Panc1 (cell line): ENCODE data around the gene TRAF2. TPM values are rescaled to one million over a fixed set of nuclear protein-coding genes. Genes with fewer than 3 reads are reported as not detected.

Experiments
- ATAC-seq: fragments of 200-7000 bp; cut with Tn5 transposase; 2 replicates; pipeline ENCODE4 v1.9.1; 2020; ENCODE audit warnings: mild to moderate bottlenecking, moderate library complexity
- BruUV-seq: library from RNA; stranded (reverse); fragments of 400-500 nt; replicated peaks from 2 replicates; lab custom pipeline; 2021; lab: Mats Ljungman, UMichigan
- CTCF ChIA-PET: fragments of 300-600 bp; sonication (Branson Sonifier 250); formaldehyde crosslinking; loops from one replicate; lab custom pipeline; 2022; ENCODE audit warnings: antibody characterized with exemption; lab: Charles Lee
- POLR2A ChIA-PET: fragments of 300-600 bp; sonication (Branson Sonifier 250); formaldehyde crosslinking; loops from one replicate; lab custom pipeline; 2022; ENCODE audit warnings: antibody characterized with exemption; lab: Charles Lee
- DNase-seq: peaks from one replicate; pipeline ENCODE4 v3.0.0-alpha.2; 2010; ENCODE audit warnings: low read depth, low spot score
- H3K27ac ChIP-seq: 2 replicates; pipeline ENCODE4 v1.5.1; 2011; ENCODE audit warnings: mild to moderate bottlenecking, low read length, inconsistent platforms
- H3K27me3 ChIP-seq: fragments of 200-500 bp; sonication (Bioruptor generic); 2 replicates; pipeline ENCODE4 v1.6.0; 2014; ENCODE audit warnings: low read length, inconsistent platforms; ENCODE audit not compliant: control insufficient read depth, insufficient read depth
- H3K36me3 ChIP-seq: fragments of 200-500 bp; sonication (Bioruptor generic); 2 replicates; pipeline ENCODE4 v1.5.1; 2014; ENCODE audit warnings: inconsistent platforms, mild to moderate bottlenecking, low read length, moderate library complexity; ENCODE audit not compliant: control insufficient read depth, insufficient read depth
- H3K4me1 ChIP-seq: 2 replicates; pipeline ENCODE4 v1.5.1; 2011; ENCODE audit warnings: inconsistent platforms, mild to moderate bottlenecking, low read length, moderate library complexity; ENCODE audit not compliant: control insufficient read depth, insufficient read depth
- H3K4me3 ChIP-seq, 2 experiments: 2 replicates each; pipeline ENCODE4 v1.5.1; 2011 to 2012; ENCODE audit warnings: low read depth in 2 of 2, low read length in 2 of 2, mild to moderate bottlenecking in 2 of 2, inconsistent platforms in 1 of 2, moderate library complexity in 1 of 2
- H3K9me3 ChIP-seq: fragments of 200-500 bp; sonication (Bioruptor generic); 2 replicates; pipeline ENCODE4 v1.5.1; 2014; ENCODE audit warnings: low read depth, mild to moderate bottlenecking, inconsistent platforms, low read length, moderate library complexity; ENCODE audit not compliant: control insufficient read depth, insufficient read depth
- POLR2AphosphoS5 ChIP-seq: IDR thresholded peaks from 2 replicates; pipeline ENCODE4 v1.6.1; 2012; ENCODE audit warnings: mild to moderate bottlenecking, low read depth, low read length, moderate library complexity
- SIN3A ChIP-seq: IDR thresholded peaks from 2 replicates; pipeline ENCODE4 v1.6.1; 2012; ENCODE audit warnings: low read depth, mild to moderate bottlenecking, low read length, moderate library complexity, borderline replicate concordance; ENCODE audit not compliant: insufficient read depth
- TCF7L2 ChIP-seq: IDR thresholded peaks from 2 replicates; pipeline ENCODE4 v1.6.1; 2011; ENCODE audit warnings: mild to moderate bottlenecking, low read depth, low read length, inconsistent platforms
- in situ Hi-C: cut with HindIII; loops from 2 replicates; pipeline ENCODE4 v1.10.0; 2016; ENCODE audit warnings: low sequenced_read_pairs, low pct_unique_long_range_greater_than_20kb
- intact Hi-C: fragments of 100-400 bp; cut with micrococcal nuclease; formaldehyde crosslinking; loops from one replicate; pipeline ENCODE4 v1.10.0; 2022; ENCODE audit not compliant: unreplicated experiment
- total RNA-seq: library from RNA; stranded (reverse); gene quantifications from one replicate; pipeline ENCODE4 v1.2.1, GENCODE V29; 2021; ENCODE audit not compliant: unreplicated experiment
- TF ChIP-seq, protein P1 (sequence below): fragments of 450-650 bp; IDR thresholded peaks from 2 replicates; pipeline ENCODE4 v1.5.1; 2017; ENCODE audit warnings: mild to moderate bottlenecking
- TF ChIP-seq, protein P2 (sequence below), 2 experiments: IDR thresholded peaks; 2 replicates each; pipeline ENCODE4 v1.6.1; 2011 to 2012; ENCODE audit warnings: low read depth in 2 of 2, control low read depth in 1 of 2, low read length in 1 of 2, mild to moderate bottlenecking in 1 of 2, moderate library complexity in 1 of 2; ENCODE audit not compliant: insufficient read depth in 1 of 2

Gene TRAF2
- total RNA-seq, 1 experiment from 2014 or later = 48.7 TPM

DNA sequence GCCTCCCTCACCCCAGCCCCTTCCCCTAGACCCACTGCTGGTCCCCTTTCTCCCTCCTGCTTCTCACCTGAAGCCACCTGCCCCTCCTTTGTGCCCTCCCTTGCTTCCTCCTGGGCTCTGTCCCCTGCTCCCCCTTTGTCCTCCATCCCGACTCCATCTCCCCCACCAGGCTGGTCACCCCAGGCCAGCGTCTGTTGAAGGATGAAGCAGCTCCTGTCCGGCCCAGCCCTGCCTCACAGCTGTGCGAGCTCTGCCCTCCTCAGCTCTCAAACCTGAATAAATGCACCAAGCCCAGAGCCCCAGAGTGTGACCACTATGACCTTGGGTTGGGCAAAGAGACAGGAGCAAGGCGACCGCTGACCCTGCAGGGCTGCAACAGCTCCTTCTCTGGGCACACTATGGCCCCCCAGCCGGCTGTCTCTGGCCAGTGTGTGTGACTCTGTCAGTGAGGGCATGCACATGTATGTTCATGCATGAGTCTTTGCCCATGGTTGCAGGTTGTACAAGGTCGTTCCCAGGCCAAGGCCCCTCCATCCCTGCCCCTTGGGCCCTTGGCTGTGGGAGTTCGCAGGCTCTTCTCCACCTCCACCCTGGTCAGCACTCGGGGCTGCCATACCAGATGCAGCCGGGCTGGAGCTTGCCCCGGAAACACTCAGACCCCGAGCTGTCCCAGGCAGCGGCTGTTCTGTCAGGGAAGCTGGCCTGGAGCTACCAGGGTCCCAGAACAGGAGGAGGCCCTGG, 69.1 kb downstream of the TRAF2 start:
- CTCF ChIA-PET = no interaction called here
- H3K36me3 ChIP-seq = no peaks in the 10 kb centered on the region
- no peak overlapping the region for H3K27ac ChIP-seq
- in situ Hi-C loops (no loop called here), intact Hi-C loops (no loop called here)
- no peak for ATAC-seq
- POLR2A ChIA-PET = no interaction called here
- no peak for TF ChIP-seq TCF7L2
- TF ChIP-seq, protein P1, sequence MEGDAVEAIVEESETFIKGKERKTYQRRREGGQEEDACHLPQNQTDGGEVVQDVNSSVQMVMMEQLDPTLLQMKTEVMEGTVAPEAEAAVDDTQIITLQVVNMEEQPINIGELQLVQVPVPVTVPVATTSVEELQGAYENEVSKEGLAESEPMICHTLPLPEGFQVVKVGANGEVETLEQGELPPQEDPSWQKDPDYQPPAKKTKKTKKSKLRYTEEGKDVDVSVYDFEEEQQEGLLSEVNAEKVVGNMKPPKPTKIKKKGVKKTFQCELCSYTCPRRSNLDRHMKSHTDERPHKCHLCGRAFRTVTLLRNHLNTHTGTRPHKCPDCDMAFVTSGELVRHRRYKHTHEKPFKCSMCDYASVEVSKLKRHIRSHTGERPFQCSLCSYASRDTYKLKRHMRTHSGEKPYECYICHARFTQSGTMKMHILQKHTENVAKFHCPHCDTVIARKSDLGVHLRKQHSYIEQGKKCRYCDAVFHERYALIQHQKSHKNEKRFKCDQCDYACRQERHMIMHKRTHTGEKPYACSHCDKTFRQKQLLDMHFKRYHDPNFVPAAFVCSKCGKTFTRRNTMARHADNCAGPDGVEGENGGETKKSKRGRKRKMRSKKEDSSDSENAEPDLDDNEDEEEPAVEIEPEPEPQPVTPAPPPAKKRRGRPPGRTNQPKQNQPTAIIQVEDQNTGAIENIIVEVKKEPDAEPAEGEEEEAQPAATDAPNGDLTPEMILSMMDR = no peak
- TF ChIP-seq SIN3A = no peak
- no TSS peak for BruUV-seq
- DNase-seq = no peak
- H3K27me3 ChIP-seq = no peaks in the 10 kb centered on the region
- H3K9me3 ChIP-seq = no peaks in the 10 kb centered on the region
- no peak overlapping the region for H3K4me3 ChIP-seq
- H3K4me1 ChIP-seq = peaks cover 6% of the 10 kb centered on the region

DNA sequence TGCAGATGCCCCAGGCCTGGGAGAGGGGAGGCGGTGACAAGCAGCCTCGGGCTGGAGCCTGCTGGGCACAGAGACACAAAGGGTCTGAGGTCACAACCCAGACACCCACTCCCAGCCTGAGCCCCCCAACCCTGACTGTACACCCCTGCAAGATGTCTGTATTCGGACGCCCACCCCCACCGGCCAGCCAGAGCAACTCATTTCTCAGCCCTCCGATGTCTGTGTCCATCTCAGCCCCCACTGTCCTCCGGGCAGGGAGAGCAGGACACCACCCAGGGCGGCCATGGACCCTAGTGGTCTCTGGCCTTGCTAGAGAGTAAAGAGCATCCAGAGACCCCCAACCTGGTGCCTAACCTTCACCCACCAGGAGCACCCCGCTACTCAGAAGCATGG, 69.6 kb downstream of the TRAF2 start:
- in situ Hi-C loops = no loop called here
- no peak for DNase-seq

More for the DNA sequence above, 69.6 kb downstream of the TRAF2 start:
- no peak overlapping the region for H3K4me3 ChIP-seq
- ATAC-seq = no peak
- no peaks in the 10 kb centered on the region for H3K36me3 ChIP-seq
- BruUV-seq = no TSS peak
- H3K27ac ChIP-seq = no peak overlapping the region
- intact Hi-C loops = no loop called here
- TF ChIP-seq POLR2AphosphoS5 (no peak), SIN3A (no peak), TCF7L2 (no peak)
- TF ChIP-seq, protein P2, sequence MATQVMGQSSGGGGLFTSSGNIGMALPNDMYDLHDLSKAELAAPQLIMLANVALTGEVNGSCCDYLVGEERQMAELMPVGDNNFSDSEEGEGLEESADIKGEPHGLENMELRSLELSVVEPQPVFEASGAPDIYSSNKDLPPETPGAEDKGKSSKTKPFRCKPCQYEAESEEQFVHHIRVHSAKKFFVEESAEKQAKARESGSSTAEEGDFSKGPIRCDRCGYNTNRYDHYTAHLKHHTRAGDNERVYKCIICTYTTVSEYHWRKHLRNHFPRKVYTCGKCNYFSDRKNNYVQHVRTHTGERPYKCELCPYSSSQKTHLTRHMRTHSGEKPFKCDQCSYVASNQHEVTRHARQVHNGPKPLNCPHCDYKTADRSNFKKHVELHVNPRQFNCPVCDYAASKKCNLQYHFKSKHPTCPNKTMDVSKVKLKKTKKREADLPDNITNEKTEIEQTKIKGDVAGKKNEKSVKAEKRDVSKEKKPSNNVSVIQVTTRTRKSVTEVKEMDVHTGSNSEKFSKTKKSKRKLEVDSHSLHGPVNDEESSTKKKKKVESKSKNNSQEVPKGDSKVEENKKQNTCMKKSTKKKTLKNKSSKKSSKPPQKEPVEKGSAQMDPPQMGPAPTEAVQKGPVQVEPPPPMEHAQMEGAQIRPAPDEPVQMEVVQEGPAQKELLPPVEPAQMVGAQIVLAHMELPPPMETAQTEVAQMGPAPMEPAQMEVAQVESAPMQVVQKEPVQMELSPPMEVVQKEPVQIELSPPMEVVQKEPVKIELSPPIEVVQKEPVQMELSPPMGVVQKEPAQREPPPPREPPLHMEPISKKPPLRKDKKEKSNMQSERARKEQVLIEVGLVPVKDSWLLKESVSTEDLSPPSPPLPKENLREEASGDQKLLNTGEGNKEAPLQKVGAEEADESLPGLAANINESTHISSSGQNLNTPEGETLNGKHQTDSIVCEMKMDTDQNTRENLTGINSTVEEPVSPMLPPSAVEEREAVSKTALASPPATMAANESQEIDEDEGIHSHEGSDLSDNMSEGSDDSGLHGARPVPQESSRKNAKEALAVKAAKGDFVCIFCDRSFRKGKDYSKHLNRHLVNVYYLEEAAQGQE (IDR thresholded peaks at IDR 0.05; ENCODE audit: insufficient read depth in 1 of 2, low read depth in 2 of 2, low read length in 1 of 2) = no peak
- TF ChIP-seq, protein P1 = no peak
- H3K4me1 ChIP-seq = peaks cover under 1% of the 10 kb centered on the region; the same call in 1 of the 2 replicates
- no peaks in the 10 kb centered on the region for H3K9me3 ChIP-seq
- POLR2A ChIA-PET = no interaction called here
- no peaks in the 10 kb centered on the region for H3K27me3 ChIP-seq
- CTCF ChIA-PET = no interaction called here
